Panc1 (cell line): ENCODE data around the gene IRAK4. TPM values are rescaled to one million over a fixed set of nuclear protein-coding genes. Genes with fewer than 3 reads are reported as not detected.

Experiments
- ATAC-seq: fragments of 200-7000 bp; cut with Tn5 transposase; 2 replicates; pipeline ENCODE4 v1.9.1; 2020; ENCODE audit warnings: mild to moderate bottlenecking, moderate library complexity
- BruUV-seq: library from RNA; stranded (reverse); fragments of 400-500 nt; replicated peaks from 2 replicates; lab custom pipeline; 2021; lab: Mats Ljungman, UMichigan
- CTCF ChIA-PET: fragments of 300-600 bp; sonication (Branson Sonifier 250); formaldehyde crosslinking; loops from one replicate; lab custom pipeline; 2022; ENCODE audit warnings: antibody characterized with exemption; lab: Charles Lee
- POLR2A ChIA-PET: fragments of 300-600 bp; sonication (Branson Sonifier 250); formaldehyde crosslinking; loops from one replicate; lab custom pipeline; 2022; ENCODE audit warnings: antibody characterized with exemption; lab: Charles Lee
- DNase-seq: peaks from one replicate; pipeline ENCODE4 v3.0.0-alpha.2; 2010; ENCODE audit warnings: low read depth, low spot score
- H3K27ac ChIP-seq: 2 replicates; pipeline ENCODE4 v1.5.1; 2011; ENCODE audit warnings: mild to moderate bottlenecking, low read length, inconsistent platforms
- H3K27me3 ChIP-seq: fragments of 200-500 bp; sonication (Bioruptor generic); 2 replicates; pipeline ENCODE4 v1.6.0; 2014; ENCODE audit warnings: low read length, inconsistent platforms; ENCODE audit not compliant: control insufficient read depth, insufficient read depth
- H3K36me3 ChIP-seq: fragments of 200-500 bp; sonication (Bioruptor generic); 2 replicates; pipeline ENCODE4 v1.5.1; 2014; ENCODE audit warnings: inconsistent platforms, mild to moderate bottlenecking, low read length, moderate library complexity; ENCODE audit not compliant: control insufficient read depth, insufficient read depth
- H3K4me1 ChIP-seq: 2 replicates; pipeline ENCODE4 v1.5.1; 2011; ENCODE audit warnings: inconsistent platforms, mild to moderate bottlenecking, low read length, moderate library complexity; ENCODE audit not compliant: control insufficient read depth, insufficient read depth
- H3K4me3 ChIP-seq, 2 experiments: 2 replicates each; pipeline ENCODE4 v1.5.1; 2011 to 2012; ENCODE audit warnings: low read depth in 2 of 2, low read length in 2 of 2, mild to moderate bottlenecking in 2 of 2, inconsistent platforms in 1 of 2, moderate library complexity in 1 of 2
- H3K9me3 ChIP-seq: fragments of 200-500 bp; sonication (Bioruptor generic); 2 replicates; pipeline ENCODE4 v1.5.1; 2014; ENCODE audit warnings: low read depth, mild to moderate bottlenecking, inconsistent platforms, low read length, moderate library complexity; ENCODE audit not compliant: control insufficient read depth, insufficient read depth
- CTCF ChIP-seq: fragments of 450-650 bp; IDR thresholded peaks from 2 replicates; pipeline ENCODE4 v1.5.1; 2017; ENCODE audit warnings: mild to moderate bottlenecking
- POLR2AphosphoS5 ChIP-seq: IDR thresholded peaks from 2 replicates; pipeline ENCODE4 v1.6.1; 2012; ENCODE audit warnings: mild to moderate bottlenecking, low read depth, low read length, moderate library complexity
- REST ChIP-seq, 2 experiments: IDR thresholded peaks; 2 replicates each; pipeline ENCODE4 v1.6.1; 2011 to 2012; ENCODE audit warnings: low read depth in 2 of 2, control low read depth in 1 of 2, low read length in 1 of 2, mild to moderate bottlenecking in 1 of 2, moderate library complexity in 1 of 2; ENCODE audit not compliant: insufficient read depth in 1 of 2
- SIN3A ChIP-seq: IDR thresholded peaks from 2 replicates; pipeline ENCODE4 v1.6.1; 2012; ENCODE audit warnings: low read depth, mild to moderate bottlenecking, low read length, moderate library complexity, borderline replicate concordance; ENCODE audit not compliant: insufficient read depth
- TCF7L2 ChIP-seq: IDR thresholded peaks from 2 replicates; pipeline ENCODE4 v1.6.1; 2011; ENCODE audit warnings: mild to moderate bottlenecking, low read depth, low read length, inconsistent platforms
- in situ Hi-C: cut with HindIII; loops from 2 replicates; pipeline ENCODE4 v1.10.0; 2016; ENCODE audit warnings: low sequenced_read_pairs, low pct_unique_long_range_greater_than_20kb
- intact Hi-C: fragments of 100-400 bp; cut with micrococcal nuclease; formaldehyde crosslinking; loops from one replicate; pipeline ENCODE4 v1.10.0; 2022; ENCODE audit not compliant: unreplicated experiment
- total RNA-seq: library from RNA; stranded (reverse); gene quantifications from one replicate; pipeline ENCODE4 v1.2.1, GENCODE V29; 2021; ENCODE audit not compliant: unreplicated experiment

Gene IRAK4
- total RNA-seq, 1 experiment from 2014 or later, result 11.3 TPM

GRCh38 chr12:43744826-43745225, 13.9 kb upstream of the IRAK4 start:
- peaks cover 3% of the 10 kb centered on the region for H3K36me3 ChIP-seq

GRCh38 chr12:43749016-43749415, 9.7 kb upstream of the IRAK4 start:
- H3K4me1 ChIP-seq, result no peaks in the 10 kb centered on the region
- TF ChIP-seq REST (IDR thresholded peaks at IDR 0.05; ENCODE audit: insufficient read depth in 1 of 2, low read depth in 2 of 2, low read length in 1 of 2) (no peak), CTCF (no peak)
- DNase-seq (no peak), ATAC-seq (no peak)
- CTCF ChIA-PET, result no interaction called here
- no TSS peak for BruUV-seq
- intact Hi-C loops, result no loop called here
- peaks cover under 1% of the 10 kb centered on the region for H3K36me3 ChIP-seq
- POLR2A ChIA-PET, result no interaction called here
- H3K4me3 ChIP-seq, result no peak overlapping the region
- H3K27ac ChIP-seq, result no peak overlapping the region
- H3K27me3 ChIP-seq, result no peaks in the 10 kb centered on the region
- in situ Hi-C loops, result no loop called here
- no peaks in the 10 kb centered on the region for H3K9me3 ChIP-seq

More at GRCh38 chr12:43744826-43745225, 13.9 kb upstream of the IRAK4 start:
- intact Hi-C loops, result no loop called here
- DNase-seq (no peak), ATAC-seq (no peak)
- CTCF ChIA-PET, result no interaction called here
- POLR2A ChIA-PET, result no interaction called here
- Histone ChIP-seq H3K4me3 (no peak overlapping the region), H3K27ac (no peak overlapping the region), H3K27me3 (no peaks in the 10 kb centered on the region), H3K9me3 (no peaks in the 10 kb centered on the region), H3K4me1 (no peaks in the 10 kb centered on the region)
- TF ChIP-seq TCF7L2, result no peak
- no peak for TF ChIP-seq SIN3A
- TF ChIP-seq REST (IDR thresholded peaks at IDR 0.05; ENCODE audit: insufficient read depth in 1 of 2, low read depth in 2 of 2, low read length in 1 of 2), result no peak
- no peak for TF ChIP-seq CTCF
- no peak for TF ChIP-seq POLR2AphosphoS5
- BruUV-seq, result no TSS peak
- in situ Hi-C loops, result no loop called here
